NCI-H146 (cell line): ENCODE results near the gene NUDT3.

ENCODE experiments used
- DNase-seq: peaks from one replicate; lab custom pipeline; 2025; lab: John Stamatoyannopoulos, UW

Gene NUDT3

GRCh38 chr6:34322732-34323131 is 69.7 kb downstream of the NUDT3 start:
- DNase-seq: no peak

GRCh38 chr6:34321821-34322220 is 70.6 kb downstream of the NUDT3 start:
- DNase-seq: no peak

- no peak for DNase-seq
Observed at GRCh38 chr6:34319471-34319885, 73.0 kb downstream of the NUDT3 start.

GRCh38 chr6:34318499-34319470 is 73.7 kb downstream of the NUDT3 start:
- no peak for DNase-seq

GRCh38 chr6:34317882-34318498 is 74.5 kb downstream of the NUDT3 start:
- no peak for DNase-seq

- DNase-seq: no peak
Observed at GRCh38 chr6:34317172-34317477, 75.3 kb downstream of the NUDT3 start.

- no peak for DNase-seq
Observed at GRCh38 chr6:34316431-34317171, 75.9 kb downstream of the NUDT3 start.

- DNase-seq: no peak
Observed at GRCh38 chr6:34315780-34316179, 76.7 kb downstream of the NUDT3 start.

GRCh38 chr6:34315256-34315655 is 77.2 kb downstream of the NUDT3 start:
- DNase-seq: no peak

- no peak for DNase-seq
Observed at GRCh38 chr6:34312259-34312658, 80.2 kb downstream of the NUDT3 start.

- DNase-seq: no peak
Observed at GRCh38 chr6:34310817-34311216, 81.7 kb downstream of the NUDT3 start.

- DNase-seq: no peak
Observed at GRCh38 chr6:34308483-34308882, 84.0 kb downstream of the NUDT3 start.

GRCh38 chr6:34305982-34306708 is 86.3 kb downstream of the NUDT3 start:
- DNase-seq: no peak

GRCh38 chr6:34305497-34305896 is 87.0 kb downstream of the NUDT3 start:
- DNase-seq: no peak

- no peak for DNase-seq
Observed at GRCh38 chr6:34304164-34304563, 88.3 kb downstream of the NUDT3 start.

- DNase-seq: no peak
Observed at GRCh38 chr6:34302929-34303328, 89.5 kb downstream of the NUDT3 start.

- no peak for DNase-seq
Observed at GRCh38 chr6:34301408-34301807, 91.1 kb downstream of the NUDT3 start.

GRCh38 chr6:34300332-34300751 is 92.1 kb downstream of the NUDT3 start:
- no peak for DNase-seq

- DNase-seq: no peak
Observed at GRCh38 chr6:34298941-34299340, 93.5 kb downstream of the NUDT3 start.

GRCh38 chr6:34295721-34296120 is 96.7 kb downstream of the NUDT3 start:
- no peak for DNase-seq

- DNase-seq: no peak
Observed at GRCh38 chr6:34292954-34293353, 99.5 kb downstream of the NUDT3 start.

- DNase-seq: no peak
Observed at GRCh38 chr6:34289137-34289536, 103.3 kb downstream of the NUDT3 start.
